GM12878 (cell line): ENCODE data around the gene PISD. TPM values are rescaled to one million over a fixed set of nuclear protein-coding genes. Genes with fewer than 3 reads are reported as not detected.

Source experiments
- ATAC-seq: fragments of 200-7000 bp; cut with Tn5 transposase; 3 replicates; pipeline ENCODE4 v1.9.1; 2020; ENCODE audit warnings: mild to moderate bottlenecking, moderate library complexity
- BruUV-seq: library from RNA; stranded (reverse); fragments of 400-500 nt; replicated peaks from 2 replicates; lab custom pipeline; 2021; lab: Mats Ljungman, UMichigan
- CTCF ChIA-PET: fragments of 300-600 bp; sonication (Branson Sonifier 250); formaldehyde crosslinking; extraction: SDS; loops from one replicate; lab custom pipeline; 2021; ENCODE audit warnings: inconsistent platforms; lab: Yijun Ruan, JAX
- POLR2A ChIA-PET: fragments of 350-600 bp; formaldehyde crosslinking; extraction: SDS; loops from one replicate; lab custom pipeline; 2021; ENCODE audit warnings: inconsistent platforms; lab: Charles Lee
- RAD21 ChIA-PET: fragments of 300-600 bp; sonication (Branson Sonifier 250); formaldehyde crosslinking; loops from one replicate; lab custom pipeline; 2023; ENCODE audit warnings: antibody characterized with exemption; ENCODE audit not compliant: unreplicated experiment; lab: Charles Lee
- SMC1A ChIA-PET: fragments of 300-600 bp; sonication (Branson Sonifier 250); formaldehyde crosslinking; loops from one replicate; lab custom pipeline; 2023; ENCODE audit not compliant: unreplicated experiment, uncharacterized antibody; lab: Charles Lee
- DNase-seq: peaks from one replicate; pipeline ENCODE4 v3.0.0-alpha.2; 2011; ENCODE audit warnings: low read depth, low spot score
- FAIRE-seq: peaks from 3 replicates; lab custom pipeline; 2011; peaks lifted over from hg19 to GRCh38; lab: Jason Lieb, UNC
- H2AFZ ChIP-seq: 2 replicates; pipeline ENCODE4 v1.6.0; 2011; ENCODE audit warnings: low read depth, low read length, control low read depth; ENCODE audit not compliant: control insufficient read depth
- H3K27ac ChIP-seq: 2 replicates; pipeline ENCODE4 v1.5.1; 2011; ENCODE audit warnings: control low read depth; ENCODE audit not compliant: control insufficient read depth, insufficient read depth
- H3K27me3 ChIP-seq, 2 experiments: replicated peaks in 1 of 2; 2 replicates each; pipeline versions ENCODE4 v1.6.0 to v1.6.1; 2011; ENCODE audit warnings: low read length in 1 of 2; ENCODE audit not compliant: control insufficient read depth in 2 of 2, insufficient read depth in 2 of 2
- H3K36me3 ChIP-seq, 2 experiments: 2 replicates each; pipeline ENCODE4 v1.5.1; 2011; ENCODE audit warnings: low read length in 1 of 2; ENCODE audit not compliant: control insufficient read depth in 2 of 2, insufficient read depth in 2 of 2
- H3K4me1 ChIP-seq: 2 replicates; pipeline ENCODE4 v1.6.1; 2011; ENCODE audit warnings: mild to moderate bottlenecking, low read length, moderate library complexity, mixed read lengths; ENCODE audit not compliant: control insufficient read depth, insufficient read depth
- H3K4me2 ChIP-seq: 2 replicates; pipeline ENCODE4 v1.6.0; 2011; ENCODE audit warnings: control low read depth; ENCODE audit not compliant: control insufficient read depth, insufficient read depth
- H3K4me3 ChIP-seq: fragments of 200-600 bp; sonication (generic); 2 replicates; pipeline ENCODE4 v1.5.1; 2016
- H3K79me2 ChIP-seq: 2 replicates; pipeline ENCODE4 v1.6.0; 2011; ENCODE audit warnings: low read length; ENCODE audit not compliant: control insufficient read depth, insufficient read depth
- H3K9ac ChIP-seq: 2 replicates; pipeline ENCODE4 v1.8.0; 2011; ENCODE audit warnings: low read length, control low read depth, mixed read lengths; ENCODE audit not compliant: control insufficient read depth, insufficient read depth
- H3K9me3 ChIP-seq: replicated peaks from 3 replicates; pipeline ENCODE4 v1.5.1; 2011; ENCODE audit warnings: mild to moderate bottlenecking, low read length; ENCODE audit not compliant: control insufficient read depth, insufficient read depth
- H4K20me1 ChIP-seq: 2 replicates; pipeline ENCODE4 v1.6.0; 2011; ENCODE audit not compliant: control insufficient read depth, insufficient read depth
- ATF3 ChIP-seq: IDR thresholded peaks from 2 replicates; pipeline ENCODE4 v1.6.1; 2011; ENCODE audit warnings: low read depth, mild to moderate bottlenecking, low read length, moderate library complexity, borderline replicate concordance; ENCODE audit errors: extremely low read depth
- CREM ChIP-seq: IDR thresholded peaks from 2 replicates; pipeline ENCODE4 v1.6.1; 2014; ENCODE audit warnings: antibody characterized with exemption, low read depth
- EGR1 ChIP-seq, 2 experiments: IDR thresholded peaks; 1 replicate in 1 of 2; 2 replicates in 1 of 2; pipeline ENCODE4 v1.6.1; 2011 to 2012; ENCODE audit warnings: low read depth in 2 of 2, low read length in 2 of 2, borderline replicate concordance in 1 of 2, mild to moderate bottlenecking in 1 of 2, moderate library complexity in 1 of 2
- ELK1 ChIP-seq: IDR thresholded peaks from 2 replicates; pipeline ENCODE4 v1.6.1; 2012; ENCODE audit warnings: low read depth, low read length, improper control_type of control experiment
- ETV6 ChIP-seq, 2 experiments: fragments of 450-650 bp in 1 of 2; IDR thresholded peaks in 1 of 2; conservative IDR thresholded peaks in 1 of 2; 2 replicates each; pipeline ENCODE4 v1.6.1; 2014; ENCODE audit warnings: antibody characterized with exemption in 1 of 2, borderline replicate concordance in 1 of 2, low read depth in 1 of 2, mild to moderate bottlenecking in 1 of 2, moderate library complexity in 1 of 2
- IKZF1 ChIP-seq: fragments of 450-650 bp; conservative IDR thresholded peaks from 2 replicates; pipeline ENCODE4 v1.6.1; 2017; ENCODE audit warnings: antibody characterized with exemption, mild to moderate bottlenecking
- IRF4 ChIP-seq: IDR thresholded peaks from 2 replicates; pipeline ENCODE4 v1.6.1; 2011; ENCODE audit warnings: low read depth, low read length
- MTA3 ChIP-seq: IDR thresholded peaks from 2 replicates; pipeline ENCODE4 v1.6.1; 2012; ENCODE audit warnings: low read length, inconsistent platforms, borderline replicate concordance
- PAX5 ChIP-seq: IDR thresholded peaks from 2 replicates; pipeline ENCODE4 v1.6.1; 2011; ENCODE audit warnings: low read depth, low read length, borderline replicate concordance
- POLR2AphosphoS5 ChIP-seq: IDR thresholded peaks from 2 replicates; pipeline ENCODE4 v1.6.1; 2011; ENCODE audit warnings: mild to moderate bottlenecking, low read length, inconsistent platforms
- SRF ChIP-seq, 2 experiments: IDR thresholded peaks; 2 replicates each; pipeline ENCODE4 v1.6.1; 2011; ENCODE audit warnings: low read depth in 2 of 2, low read length in 2 of 2, mild to moderate bottlenecking in 1 of 2, moderate library complexity in 1 of 2
- WGBS: methylation state at CpG from one replicate; pipeline ENCODE4 v1.1.6; 2016; ENCODE audit warnings: low lambda C conversion rate; ENCODE audit not compliant: insufficient replicate concordance, insufficient coverage; ENCODE audit errors: missing lambda C conversion rate; 5-methylcytosine and 5-hydroxymethylcytosine counted together
- in situ Hi-C: fragments of 300-500 bp; cut with MboI; formaldehyde crosslinking; loops from 9 replicates; pipeline ENCODE4 v1.14.3; 2018; ENCODE audit warnings: mixed read lengths
- intact Hi-C: fragments of 100-400 bp; cut with micrococcal nuclease; formaldehyde crosslinking; loops from one replicate; pipeline ENCODE4 v1.14.2; 2022; ENCODE audit not compliant: unreplicated experiment
- polyA plus RNA-seq, 11 experiments: library from polyadenylated mRNA; depleted of rRNA in 4 of 11; unstranded in 6 of 11; stranded (reverse) in 5 of 11; fragments of >200 nt; fragmentation: Nextera tagmentation in 4 of 11; fragmentation: Illumina TruSeq in 1 of 11; extraction: Ambion mirVana in 4 of 11; extraction: Trizol in 1 of 11; gene quantifications; 1 replicate in 1 of 11; 2 replicates in 10 of 11; pipeline versions ENCODE4 v1.2.1 to v1.2.3, GENCODE V29; 2011 to 2016; ENCODE audit warnings: inconsistent platforms in 2 of 11, missing spikeins in 2 of 11, low read depth in 1 of 11
- total RNA-seq, 4 experiments: library from RNA; depleted of rRNA in 3 of 4; stranded (reverse); fragments of >200 nt in 3 of 4; fragmentation: Illumina TruSeq in 1 of 4; extraction: Trizol in 1 of 4; gene quantifications; 2 replicates each; pipeline versions ENCODE4 v1.2.1 to v1.2.3, GENCODE V29; 2013 to 2021

The PISD gene
- total and polyA plus RNA-seq, 10 of the 15 experiments (the other 5 are each of a cell fraction or from before 2014, with no cell fraction given) = 25.8 to 62.7 (median 45.8) TPM

- TF ChIP-seq IKZF1 = peak; percentile 46; the same call in 1 of the 2 replicates
- TF ChIP-seq CREM = no peak
- no peak for TF ChIP-seq PAX5
- TF ChIP-seq EGR1 (IDR thresholded peaks at IDR 0.05; ENCODE audit: borderline replicate concordance in 1 of 2, low read depth in 2 of 2, low read length in 2 of 2) = no peak
- no peak for TF ChIP-seq SRF (IDR thresholded peaks at IDR 0.05; ENCODE audit: low read depth in 2 of 2, low read length in 2 of 2)
- TF ChIP-seq ELK1 = no peak
Observed at GRCh38 chr22:31616315-31616980, 45.6 kb downstream of the PISD start (continued).

GRCh38 chr22:31615940-31616314 lies 46.1 kb downstream of the PISD start:
- BruUV-seq = no TSS peak
- Histone ChIP-seq H3K36me3 (peaks cover 25 to 42% of the 10 kb centered on the region in 2 experiments; a peak in 3 of 4 replicates), H3K27ac (peak overlapping the region; percentile 55), H2AFZ (no peak overlapping the region), H3K4me2 (0 out of 2 replicates have a peak overlapping the region, but pooled peaks have one; percentile 8), H3K79me2 (no peaks in the 10 kb centered on the region), H3K9ac (no peak overlapping the region), H3K9me3 (no peaks in the 10 kb centered on the region), H4K20me1 (no peaks in the 10 kb centered on the region), H3K4me1 (peaks cover 16% of the 10 kb centered on the region), H3K27me3 (no peaks in the 10 kb centered on the region), H3K4me3 (no peak overlapping the region)
- RAD21 ChIA-PET = interaction anchor here (0.8 to 1.4 kb wide), 4 partner anchors 15 to 164 kb away, joined by 3 to 8 read pairs (median 3); no protein-coding TSS in a partner anchor
- intact Hi-C loops = no loop called here
- 47% methylated on average over 4 of the region's 4 CpGs for WGBS
- SMC1A ChIA-PET = interaction anchor here (0.6 to 1.0 kb wide), 4 partner anchors 43 to 147 kb away, joined by 3 read pairs; partner anchors contain the start of gene PISD
- peak; percentile 15; the same call in 2 of the 3 replicates for ATAC-seq
- in situ Hi-C loops = no loop called here
- CTCF ChIA-PET = interaction anchor here (0.6 to 1.5 kb wide), 6 partner anchors 15 to 181 kb away, joined by 4 to 7 read pairs (median 4); no protein-coding TSS in a partner anchor
- no peak for FAIRE-seq
- POLR2A ChIA-PET = no interaction called here
- no peak for DNase-seq
- TF ChIP-seq MTA3 = peak; percentile 21; the same call in 1 of the 2 replicates
- TF ChIP-seq ETV6 (conservative IDR thresholded peaks at IDR 0.05 in 1 of 2, IDR thresholded peaks at IDR 0.05 in 1 of 2; ENCODE audit: borderline replicate concordance in 1 of 2, low read depth in 1 of 2) = 0 out of 4 replicates have a peak, but pooled peaks of 1 of the 2 experiments have one; percentile 23
- TF ChIP-seq POLR2AphosphoS5 = 0 out of 2 replicates have a peak, but pooled peaks have one; percentile 21
- TF ChIP-seq ATF3 = no peak
- no peak for TF ChIP-seq IRF4
